NOMO-1 treated with DMSO at 0.1 percent for 48 hours (cell line): ENCODE measurements around the gene CAMTA1.
A peak's percentile ranks its signal among the peaks of the same experiment; 100 is the strongest.

Experiments
- DNase-seq: peaks from one replicate; lab custom pipeline; 2025; ENCODE audit not compliant: unreplicated experiment; lab: John Stamatoyannopoulos, UW

CAMTA1 gene

DNA sequence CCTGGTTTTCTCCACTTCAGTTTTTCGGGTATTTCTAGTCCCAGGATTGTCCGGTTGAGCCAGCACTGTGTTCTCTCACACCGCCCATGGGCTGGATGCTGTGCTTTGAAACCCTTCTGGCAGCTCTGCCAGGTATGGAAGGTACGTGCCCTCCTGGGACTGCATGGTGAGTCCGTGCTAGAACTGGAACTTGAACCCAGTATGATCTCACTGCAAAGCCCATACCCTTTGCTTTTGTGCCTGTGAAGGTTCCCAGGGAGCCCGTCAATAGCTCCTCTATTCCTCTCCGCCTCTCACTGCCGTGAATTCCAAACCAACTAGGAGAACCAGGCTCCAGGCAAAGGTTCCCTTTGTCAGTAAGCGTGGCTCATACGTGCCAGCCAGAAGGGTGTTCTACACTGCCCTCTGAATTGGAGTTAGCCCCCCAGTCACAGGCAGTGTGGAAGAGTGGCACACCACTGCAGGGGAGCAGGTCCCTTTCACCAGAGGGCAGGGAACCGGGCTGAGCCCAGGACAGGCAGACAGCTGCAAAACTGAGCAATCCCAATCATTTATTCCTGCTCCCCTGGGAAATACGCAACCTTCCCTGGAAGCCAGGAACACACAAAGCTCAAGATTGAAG, 310.2 kb downstream of the CAMTA1 start:
- DNase-seq = no peak

DNA sequence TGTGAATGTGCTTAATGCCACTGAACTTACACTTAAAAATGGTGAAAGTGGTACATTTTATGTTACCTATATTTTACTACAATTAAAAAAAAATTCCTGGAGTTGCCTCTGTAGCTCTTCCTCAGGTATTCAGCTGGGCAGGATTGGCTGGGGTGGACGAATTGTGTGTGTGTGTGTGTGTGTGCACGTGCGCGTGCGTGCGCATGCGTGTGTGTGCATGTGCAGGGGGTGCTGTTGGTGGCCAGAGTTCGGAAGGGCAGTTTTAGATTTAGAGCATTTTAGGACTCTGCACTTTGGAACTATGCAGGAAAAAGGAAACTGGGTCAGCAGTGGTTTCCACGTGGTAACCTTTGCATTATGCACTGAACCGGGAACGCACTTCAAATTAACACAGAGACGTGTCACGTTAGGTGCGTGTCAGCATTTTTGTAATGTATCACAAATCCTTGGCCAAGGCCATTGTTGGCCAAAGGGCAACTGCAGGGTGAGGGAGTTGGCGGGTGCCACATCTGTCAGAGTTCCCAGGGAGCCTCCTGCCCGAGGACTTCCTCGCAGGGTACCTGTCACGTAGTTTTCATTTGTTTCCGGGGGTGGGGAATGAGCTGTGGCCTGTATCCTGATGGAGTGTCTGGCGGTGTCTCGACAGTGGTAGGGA, 312.8 kb downstream of the CAMTA1 start:
- no peak for DNase-seq

DNA sequence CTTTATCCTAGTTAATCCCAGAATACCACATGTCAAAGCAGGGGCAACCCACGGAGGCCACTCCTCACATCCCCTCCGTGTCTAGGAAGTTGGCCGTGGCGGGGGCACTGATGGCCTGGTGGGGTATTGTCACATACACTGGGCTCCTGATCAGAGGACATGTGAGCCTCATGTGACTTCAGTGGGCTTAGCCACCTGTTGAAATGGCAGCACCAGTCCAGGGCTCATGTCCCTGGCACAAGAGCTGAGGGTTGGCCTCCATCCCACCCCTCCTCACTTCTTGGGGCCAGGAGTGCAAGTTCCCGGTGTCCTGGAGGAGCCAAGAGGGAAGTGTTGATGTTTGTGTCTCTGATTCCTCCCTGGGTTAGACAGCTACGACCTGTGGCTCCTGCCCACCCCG, 313.4 kb downstream of the CAMTA1 start:
- no peak for DNase-seq

DNA sequence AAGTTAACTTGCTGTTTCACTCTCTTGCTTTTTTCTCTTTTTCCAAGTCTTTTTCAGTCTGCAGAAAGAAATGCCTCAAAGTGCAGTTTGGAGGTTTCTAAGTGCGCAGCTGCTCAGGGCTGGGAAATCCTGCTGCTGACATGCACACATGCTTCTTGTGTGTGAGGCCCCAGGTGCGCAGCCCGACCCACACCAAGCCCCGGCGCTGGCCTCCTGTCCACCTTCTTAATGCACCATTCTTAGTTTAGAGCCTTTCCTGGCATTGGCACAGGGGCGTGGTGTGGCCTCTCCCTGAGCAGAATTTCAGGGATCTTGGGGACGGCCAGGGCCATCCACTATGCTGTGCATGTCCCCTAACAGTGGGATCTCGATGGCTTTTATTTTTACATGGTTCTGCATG, 315.2 kb downstream of the CAMTA1 start:
- DNase-seq = no peak

DNA sequence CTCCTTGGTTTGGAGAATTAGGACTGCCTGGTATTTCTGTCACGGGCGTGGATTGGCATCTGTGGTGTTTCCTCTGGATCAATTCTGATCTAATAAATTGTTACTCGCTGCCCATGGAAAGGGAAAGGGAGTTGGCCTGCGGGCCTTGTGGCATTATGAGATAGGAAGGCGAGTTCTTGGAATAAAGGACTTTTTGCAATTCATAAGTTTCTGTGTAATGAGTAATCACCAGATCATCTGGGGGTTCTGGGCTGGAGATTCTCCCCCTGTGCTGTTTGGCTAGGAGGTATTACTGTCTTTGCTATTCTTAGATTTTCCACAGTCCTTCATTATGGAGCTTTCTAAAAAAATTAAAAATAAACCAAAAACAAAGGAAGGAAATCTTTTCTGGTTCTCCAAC, 315.9 kb downstream of the CAMTA1 start:
- DNase-seq = no peak

DNA sequence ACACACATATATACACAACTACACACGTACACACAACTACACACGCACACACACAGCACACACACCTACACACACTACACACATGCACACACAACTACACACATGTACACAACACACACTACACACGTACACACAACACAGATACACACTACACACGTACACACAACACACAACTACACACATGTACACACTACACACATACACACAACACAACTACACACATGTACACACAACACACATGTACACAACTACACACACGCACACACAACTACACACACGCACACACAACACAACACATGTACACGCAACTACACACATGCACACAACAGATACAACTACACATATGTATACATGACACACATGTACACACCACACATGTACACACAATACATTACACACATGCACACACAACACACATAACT, 318.1 kb downstream of the CAMTA1 start:
- DNase-seq = no peak

DNA sequence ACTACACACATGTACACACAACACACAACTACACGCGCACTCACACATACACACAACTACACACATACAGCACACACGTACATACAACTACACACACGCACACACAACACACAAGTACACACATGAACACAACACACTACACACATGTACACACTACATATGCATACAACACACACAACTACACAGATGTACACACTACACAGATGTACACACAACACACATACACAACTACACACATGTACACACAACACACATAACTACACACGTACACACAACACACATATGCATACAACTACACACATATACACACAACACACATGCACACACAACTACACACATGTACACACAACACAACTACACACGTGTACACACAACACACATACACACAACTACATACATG, 318.6 kb downstream of the CAMTA1 start:
- no peak for DNase-seq

DNA sequence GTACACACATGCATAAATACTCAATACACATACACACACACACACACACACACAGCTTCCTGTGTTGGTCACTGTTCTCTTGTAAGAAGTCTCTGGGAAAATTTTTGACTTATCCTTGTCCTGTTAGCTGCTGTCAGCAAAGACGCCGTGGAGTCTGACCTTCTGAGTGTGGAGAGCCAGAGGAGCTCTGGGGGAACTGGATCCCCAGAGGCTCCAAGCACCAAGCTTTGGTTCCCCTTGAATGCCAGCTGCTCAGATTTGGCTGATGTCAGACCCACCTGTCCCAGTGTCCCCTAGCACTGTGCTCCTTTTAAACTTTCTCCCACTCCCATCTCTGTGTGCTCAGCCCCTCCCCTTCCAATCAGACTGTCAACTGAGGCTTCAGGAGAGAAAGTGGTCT, 319.1 kb downstream of the CAMTA1 start:
- DNase-seq = no peak

DNA sequence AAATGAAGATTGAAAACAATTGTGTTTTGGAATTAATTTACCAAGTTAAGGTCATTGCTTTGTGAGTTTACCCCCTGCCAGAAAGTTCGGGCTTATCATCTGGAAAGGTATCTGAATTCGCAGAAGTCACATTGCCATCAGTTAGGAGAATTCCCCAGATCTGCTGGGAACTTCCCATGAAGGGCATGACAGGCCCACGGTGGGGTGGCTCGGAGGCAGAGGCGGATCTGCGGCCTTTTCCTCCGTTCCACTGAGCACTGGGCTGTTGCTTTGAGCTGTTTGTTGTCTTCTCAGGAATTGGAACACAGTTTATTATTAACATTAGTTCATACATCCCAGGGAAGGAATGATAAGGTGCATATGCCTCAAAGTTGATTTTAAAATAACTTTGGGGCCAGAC, 320.0 kb downstream of the CAMTA1 start:
- no peak for DNase-seq

DNA sequence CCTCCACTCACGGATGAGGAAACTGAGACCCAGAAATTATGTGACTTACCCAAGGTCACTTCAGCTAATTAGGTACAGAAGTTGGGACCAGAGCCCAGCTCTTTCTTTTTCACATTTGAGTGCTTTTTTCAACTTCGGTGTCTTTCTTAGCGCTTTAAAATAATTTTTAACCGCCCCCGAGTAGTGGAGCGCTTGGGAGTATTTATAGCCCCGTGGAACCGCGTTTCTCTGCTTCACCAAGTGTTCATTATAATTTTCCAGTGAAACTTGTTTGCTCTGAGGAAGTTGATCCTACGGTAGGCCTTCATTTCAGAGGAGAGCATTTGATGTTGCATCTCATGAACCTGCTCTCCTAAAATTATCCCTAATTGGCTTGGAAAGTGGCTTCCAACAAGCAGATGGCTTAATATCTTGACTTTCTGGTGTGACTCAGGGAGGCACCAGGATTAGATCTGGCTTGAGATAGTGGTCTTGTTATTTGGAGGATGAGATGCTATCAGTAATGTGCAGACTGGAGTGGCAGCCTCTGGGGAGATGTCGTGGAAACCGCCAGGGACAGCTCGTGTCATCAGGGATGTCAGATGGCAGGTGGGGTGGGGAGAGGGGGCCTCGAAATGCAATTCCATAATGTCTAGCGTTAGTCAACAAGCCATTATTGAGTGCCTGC, 321.3 kb downstream of the CAMTA1 start:
- no peak for DNase-seq

DNA sequence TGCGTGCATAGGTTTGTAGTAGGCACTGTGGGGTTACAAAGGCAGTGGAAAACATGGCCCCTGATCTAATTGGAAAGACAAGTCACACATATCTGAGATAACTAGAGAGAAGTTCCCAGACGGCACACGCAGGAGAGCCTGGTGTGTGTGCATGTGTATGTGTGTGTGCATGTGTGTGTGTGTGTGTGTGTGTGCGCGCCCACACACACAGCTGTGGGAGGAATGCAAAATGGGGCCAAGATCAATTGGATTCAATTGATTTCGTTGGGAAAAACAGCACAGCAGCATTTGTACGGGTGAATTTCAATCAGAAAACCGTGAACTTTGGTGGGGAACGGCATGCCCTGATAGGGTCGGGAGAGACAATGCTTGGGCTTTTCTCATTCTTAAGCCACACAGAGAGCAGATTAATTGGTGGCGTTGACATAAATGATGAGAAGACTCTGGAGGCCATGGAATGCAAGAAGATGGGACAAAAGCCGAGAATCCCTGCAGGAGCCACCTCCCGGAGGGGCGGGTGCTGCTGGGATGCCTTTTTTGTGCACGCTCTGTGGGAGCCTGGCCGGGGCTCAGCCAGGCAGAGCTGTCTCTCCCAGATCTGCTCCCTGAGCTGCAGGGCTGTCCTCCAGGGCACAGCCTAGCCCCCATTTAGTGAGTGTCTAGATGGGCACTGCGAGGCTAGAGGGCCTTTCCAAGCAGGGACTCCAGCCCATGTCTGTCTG, 322.0 kb downstream of the CAMTA1 start:
- DNase-seq = no peak

DNA sequence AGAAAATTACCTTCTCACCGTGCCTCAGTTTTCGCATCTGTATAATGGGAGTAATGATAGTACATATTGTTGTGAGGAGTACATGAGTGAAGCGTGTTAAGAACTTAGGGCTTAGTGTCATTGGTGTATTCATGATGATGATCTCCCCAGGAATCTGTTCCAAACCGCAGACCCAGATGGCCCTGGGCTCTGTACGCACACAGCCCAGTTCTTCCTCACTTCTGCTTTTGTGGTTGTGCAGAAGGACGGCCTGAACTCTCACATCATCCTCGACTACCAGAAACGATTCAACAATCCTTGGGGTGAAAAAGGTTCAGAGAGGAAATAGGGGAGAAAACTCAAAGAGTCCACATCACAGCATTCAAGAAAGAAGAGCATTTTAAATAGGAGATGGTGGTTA, 323.0 kb downstream of the CAMTA1 start:
- DNase-seq = no peak

DNA sequence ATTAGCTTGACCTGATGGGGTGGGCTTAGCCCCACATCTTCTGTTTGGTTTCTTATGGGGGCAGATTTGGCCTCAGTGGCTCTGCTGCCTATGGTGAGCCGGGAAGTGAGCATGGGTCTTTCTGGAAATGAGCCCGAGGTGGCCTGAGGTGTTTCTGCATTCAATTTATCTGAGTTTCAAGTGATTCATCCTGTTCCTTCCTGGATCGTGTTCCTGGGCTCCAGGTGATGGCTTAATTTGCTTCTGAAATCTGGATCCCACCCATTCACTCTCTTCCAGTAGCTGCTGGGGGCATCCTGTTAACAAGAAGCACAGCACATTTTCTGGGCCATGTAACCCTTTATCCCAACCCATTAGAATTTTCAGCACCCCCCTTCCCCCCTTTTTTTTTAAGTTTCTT, 324.6 kb downstream of the CAMTA1 start:
- no peak for DNase-seq

DNA sequence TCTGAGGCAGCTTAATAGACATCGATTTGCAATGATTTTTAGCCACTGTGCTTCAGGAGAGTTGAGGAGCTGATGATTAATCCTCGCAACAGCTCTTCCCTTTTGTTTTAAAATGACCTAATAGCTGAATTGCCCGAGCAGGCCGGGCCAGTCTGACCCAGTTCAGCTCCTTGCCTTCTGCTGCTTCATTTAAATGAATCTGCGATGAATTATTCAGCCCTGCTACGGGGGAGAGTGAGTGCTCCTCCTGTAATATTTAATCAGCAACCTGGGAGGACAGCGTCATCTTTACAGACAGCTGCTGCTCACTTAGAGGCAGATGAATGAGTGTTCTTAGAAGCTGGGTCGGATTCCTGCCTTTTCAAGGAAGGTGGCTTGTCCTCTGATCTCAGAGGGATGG, 325.1 kb downstream of the CAMTA1 start:
- no peak for DNase-seq

DNA sequence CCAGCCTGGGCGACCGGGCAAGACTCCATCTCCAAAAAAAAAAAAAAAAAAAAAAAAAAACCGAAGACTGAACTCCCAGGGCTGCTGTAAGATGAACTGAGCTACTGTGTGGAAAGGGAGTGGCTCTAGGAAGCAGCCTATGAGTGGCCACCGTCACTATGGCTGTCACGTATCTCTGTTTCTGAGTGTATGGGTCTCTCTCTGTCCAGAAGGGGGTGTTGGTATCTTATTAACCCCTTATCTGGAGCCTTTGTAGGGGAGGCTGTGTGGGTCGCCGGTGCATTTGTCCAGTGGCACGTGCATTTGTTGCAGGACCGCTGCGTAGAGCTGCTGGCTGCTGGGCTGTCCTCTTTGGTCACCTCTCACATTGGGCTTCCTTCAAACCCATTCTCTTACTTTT, 326.6 kb downstream of the CAMTA1 start:
- DNase-seq = no peak

DNA sequence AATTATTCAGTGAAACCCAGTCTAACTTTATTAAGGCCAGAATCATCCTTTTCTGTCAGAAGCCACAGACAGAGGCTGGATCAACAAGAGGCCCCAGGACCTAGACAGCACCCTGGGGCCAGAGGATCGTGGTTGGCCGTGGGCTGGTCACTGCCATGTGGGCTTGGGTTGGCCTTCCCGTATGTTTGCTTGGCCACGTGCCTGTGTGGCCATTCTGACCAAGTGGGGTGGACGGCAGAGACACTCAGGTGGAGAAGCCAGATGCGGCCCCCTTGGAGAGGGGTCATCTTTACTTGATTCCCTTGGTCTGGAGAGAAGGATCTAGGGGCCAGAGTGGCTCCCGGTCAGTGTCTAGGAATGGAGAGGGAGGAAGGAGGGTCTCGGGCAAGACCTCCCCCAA, 327.9 kb downstream of the CAMTA1 start:
- DNase-seq = no peak

DNA sequence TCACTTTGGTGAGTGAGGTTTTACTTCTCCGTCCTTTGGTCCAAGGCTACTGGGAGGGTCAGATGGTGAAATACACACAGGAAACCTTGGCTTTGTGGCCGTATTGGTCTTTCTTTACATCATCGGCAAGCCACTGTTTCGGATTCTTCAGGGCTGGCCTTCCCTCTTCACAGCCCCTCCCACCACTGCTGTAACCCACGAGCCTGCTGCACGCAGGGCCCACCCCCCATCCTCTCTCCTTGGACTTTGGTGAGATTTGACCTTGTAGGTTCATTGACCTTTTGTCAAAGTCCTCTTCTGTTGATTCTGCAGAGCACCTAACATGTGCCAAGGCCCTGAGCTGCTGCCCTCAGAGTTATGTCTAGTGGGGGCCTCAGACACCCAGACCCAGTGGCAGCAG, 328.6 kb downstream of the CAMTA1 start:
- DNase-seq = no peak

DNA sequence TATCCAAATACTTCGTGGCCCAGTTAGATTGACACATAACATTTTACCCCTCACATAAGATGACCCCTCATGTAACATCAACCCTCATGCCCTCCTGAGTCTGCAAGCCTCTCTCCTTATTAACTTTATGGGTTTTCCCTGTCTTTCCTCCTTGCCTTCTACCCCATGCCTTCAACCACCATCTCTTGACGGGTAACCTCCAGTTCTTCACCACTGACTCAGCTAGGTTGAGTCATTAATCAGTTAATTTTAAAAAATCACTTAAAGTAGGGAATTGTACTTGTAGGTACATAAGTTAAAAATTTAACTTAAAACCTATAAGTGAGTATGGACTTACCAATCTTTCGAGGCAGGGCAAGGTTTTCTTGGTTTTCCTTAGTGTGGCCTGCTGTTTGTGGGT, 330.7 kb downstream of the CAMTA1 start:
- no peak for DNase-seq

DNA sequence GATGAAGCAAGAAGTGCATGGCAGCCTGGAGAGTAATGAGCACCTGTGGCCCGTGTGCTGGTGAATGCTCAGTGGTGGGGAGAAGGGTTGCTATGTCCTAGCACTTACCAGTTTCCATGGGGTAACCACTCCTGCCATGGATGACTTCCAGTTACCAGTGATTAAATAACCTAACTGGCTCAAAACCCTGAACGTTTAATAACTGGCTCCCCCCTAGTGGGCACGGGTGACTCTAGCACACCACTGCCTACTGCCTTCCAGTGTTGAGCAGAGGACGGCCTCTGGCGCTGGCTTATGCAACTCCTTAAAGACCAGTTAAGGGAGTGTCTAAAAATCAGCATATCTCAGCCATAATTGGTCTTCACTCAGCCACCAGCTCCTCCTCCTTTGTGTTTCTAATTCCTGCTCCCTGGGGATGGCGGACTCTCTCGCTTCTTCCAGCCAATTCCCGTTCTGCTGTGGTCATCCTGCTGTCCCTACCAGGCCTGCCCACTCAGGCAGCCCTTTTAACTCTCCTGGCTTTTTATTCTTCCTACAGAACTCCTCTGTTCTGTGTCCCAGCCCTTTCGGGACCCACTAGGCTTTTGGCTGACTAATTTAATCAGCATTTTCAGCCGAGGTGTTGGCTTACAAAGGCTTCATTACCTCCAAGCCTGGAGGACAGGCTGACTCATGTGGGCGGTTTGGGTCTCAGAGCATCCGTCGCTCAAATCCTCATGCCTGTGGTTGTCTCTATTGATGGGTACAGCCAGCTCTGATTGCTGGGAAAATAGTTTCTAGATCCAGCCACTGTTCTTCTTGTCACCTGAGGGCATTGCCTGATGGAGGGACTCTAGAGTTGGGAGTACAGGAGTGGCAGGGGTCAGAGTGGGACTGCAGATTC, 332.4 kb downstream of the CAMTA1 start:
- peak; percentile 19 for DNase-seq

DNA sequence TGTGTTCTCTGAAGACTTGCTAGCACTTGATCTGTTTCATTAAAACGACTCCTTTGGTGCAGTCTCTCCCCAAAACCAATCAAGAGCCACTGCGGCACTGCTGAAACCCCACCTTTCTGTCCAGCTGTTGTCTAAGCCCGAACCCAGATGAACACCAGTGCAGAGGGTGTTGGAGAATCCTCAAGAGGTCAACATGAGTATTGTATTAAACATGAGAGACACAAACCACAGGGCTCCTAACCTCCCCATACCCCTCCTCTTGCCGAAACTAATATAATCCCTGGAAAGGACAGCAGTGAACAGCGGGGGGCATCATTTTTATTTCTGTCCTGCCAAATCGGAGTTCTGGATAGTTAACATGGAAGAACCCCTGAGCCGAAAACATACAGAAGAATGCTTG, 333.9 kb downstream of the CAMTA1 start:
- no peak for DNase-seq
